ENCODE data around the gene APOL1. TPM values are rescaled to one million over a fixed set of nuclear protein-coding genes. Genes with fewer than 3 reads are reported as not detected.
"Not testable (repeated sequence)": the region's sequence is repeated elsewhere in the genome, so short reads cannot be mapped to it uniquely, and the experiment has no call there.

APOL1 gene
- total and polyA plus RNA-seq, 2 of the 4 experiments (the other 2 are of a cell fraction): 0.36 to 0.77 TPM

- WGBS, 2 experiments (ENCODE audit: extremely low coverage in 2 of 2, insufficient read length in 1 of 2): no CpG with 5 or more reads among the region's 5 CpGs
- H3K23ac ChIP-seq (ENCODE audit: low read depth, low read length); H2AFZ ChIP-seq (replicated peaks; ENCODE audit: low read length, poor library complexity); H3K9ac ChIP-seq (ENCODE audit: low read depth, low read length); H3K79me1 ChIP-seq (ENCODE audit: low read depth in 1 of 2, low read length in 2 of 2); H3K4ac ChIP-seq (ENCODE audit: low read depth, low read length); H3K4me1 ChIP-seq (ENCODE audit: control insufficient read depth, insufficient read depth, low read length); BruUV-seq (replicated peaks); POLR2A ChIA-PET (ENCODE audit: unreplicated experiment); H2BK120ac ChIP-seq (ENCODE audit: low read depth, low read length); H3K36me3 ChIP-seq (ENCODE audit: control insufficient read depth, insufficient read depth, low read length); H3K27me3 ChIP-seq (ENCODE audit: control insufficient read depth, insufficient read depth, low read length); H3K4me2 ChIP-seq (ENCODE audit: low read depth, low read length); H2AK5ac ChIP-seq (ENCODE audit: low read depth, low read length); in situ Hi-C loops (cut with MboI; ENCODE audit: low sequenced_read_pairs); intact Hi-C loops (cut with micrococcal nuclease); H4K8ac ChIP-seq (ENCODE audit: low read depth in 2 of 2, low read length in 2 of 2); DNase-seq; H3K9me1 ChIP-seq (ENCODE audit: insufficient read depth, low read length); H3K18ac ChIP-seq (ENCODE audit: low read depth, low read length); CTCF ChIA-PET; dilution Hi-C loops (cut with HindIII; ENCODE audit: low sequenced_read_pairs, unreplicated experiment); H2BK15ac ChIP-seq (ENCODE audit: low read depth, low read length); H3K9me3 ChIP-seq (ENCODE audit: control insufficient read depth, insufficient read depth, low read length); H4K20me1 ChIP-seq (ENCODE audit: insufficient read depth, low read length); H2BK20ac ChIP-seq (ENCODE audit: low read depth, low read length); H3K14ac ChIP-seq (replicated peaks; ENCODE audit: low read depth, low read length); H3K56ac ChIP-seq (ENCODE audit: extremely low read depth, insufficient read depth, low read length); H3K4me3 ChIP-seq (ENCODE audit: insufficient read depth, low read depth, low read length); H2BK5ac ChIP-seq (ENCODE audit: low read depth, low read length, poor library complexity, severe bottlenecking); H3K27ac ChIP-seq (ENCODE audit: insufficient read depth, low read length); H4K5ac ChIP-seq (ENCODE audit: low read depth, low read length); H2AK9ac ChIP-seq (replicated peaks; ENCODE audit: low read depth, low read length, poor library complexity); ATAC-seq (ENCODE audit: low read depth); H4K91ac ChIP-seq (ENCODE audit: insufficient read depth, low read depth, low read length): not testable (repeated sequence)
- peak; percentile 32; the same call in 1 of the 2 replicates for TF ChIP-seq CEBPB (IDR thresholded peaks at IDR 0.05; ENCODE audit: low read depth, low read length)
These were observed 10.3 kb downstream of the APOL1 start for GRCh38 chr22:36263216-36263673.

GRCh38 chr22:36263886-36264664, 11.1 kb downstream of the APOL1 start:
- H3K27me3 ChIP-seq (ENCODE audit: control insufficient read depth, insufficient read depth, low read length); H4K8ac ChIP-seq (ENCODE audit: low read depth in 2 of 2, low read length in 2 of 2); H3K79me1 ChIP-seq (ENCODE audit: low read depth in 1 of 2, low read length in 2 of 2); H3K9me1 ChIP-seq (ENCODE audit: insufficient read depth, low read length); ATAC-seq (ENCODE audit: low read depth); H2AK9ac ChIP-seq (replicated peaks; ENCODE audit: low read depth, low read length, poor library complexity); H3K23ac ChIP-seq (ENCODE audit: low read depth, low read length); in situ Hi-C loops (cut with MboI; ENCODE audit: low sequenced_read_pairs); H2AFZ ChIP-seq (replicated peaks; ENCODE audit: low read length, poor library complexity); H4K5ac ChIP-seq (ENCODE audit: low read depth, low read length); H3K9ac ChIP-seq (ENCODE audit: low read depth, low read length); H3K4ac ChIP-seq (ENCODE audit: low read depth, low read length); H2BK120ac ChIP-seq (ENCODE audit: low read depth, low read length); H3K9me3 ChIP-seq (ENCODE audit: control insufficient read depth, insufficient read depth, low read length); dilution Hi-C loops (cut with HindIII; ENCODE audit: low sequenced_read_pairs, unreplicated experiment); intact Hi-C loops (cut with micrococcal nuclease); H3K4me2 ChIP-seq (ENCODE audit: low read depth, low read length); H4K91ac ChIP-seq (ENCODE audit: insufficient read depth, low read depth, low read length); H2BK15ac ChIP-seq (ENCODE audit: low read depth, low read length); H3K18ac ChIP-seq (ENCODE audit: low read depth, low read length); H3K36me3 ChIP-seq (ENCODE audit: control insufficient read depth, insufficient read depth, low read length); H3K4me1 ChIP-seq (ENCODE audit: control insufficient read depth, insufficient read depth, low read length); H3K27ac ChIP-seq (ENCODE audit: insufficient read depth, low read length); BruUV-seq (replicated peaks); H2BK20ac ChIP-seq (ENCODE audit: low read depth, low read length); H2BK5ac ChIP-seq (ENCODE audit: low read depth, low read length, poor library complexity, severe bottlenecking); DNase-seq; H2AK5ac ChIP-seq (ENCODE audit: low read depth, low read length); H3K14ac ChIP-seq (replicated peaks; ENCODE audit: low read depth, low read length); CTCF ChIA-PET; H4K20me1 ChIP-seq (ENCODE audit: insufficient read depth, low read length); H3K56ac ChIP-seq (ENCODE audit: extremely low read depth, insufficient read depth, low read length); H3K4me3 ChIP-seq (ENCODE audit: insufficient read depth, low read depth, low read length): not testable (repeated sequence)
- 100% methylated on average over 1 of the region's 7 CpGs; no CpG with 5 or more reads in 1 of the 2 experiments for WGBS, 2 experiments (ENCODE audit: extremely low coverage in 2 of 2, insufficient read length in 1 of 2)
- POLR2A ChIA-PET (ENCODE audit: unreplicated experiment): interaction anchor here (0.7 kb wide), 1 partner anchor 52 kb away, joined by 10 read pairs; no protein-coding TSS in a partner anchor

Measured in IMR-90 (cell line).